Measurements from ENCODE around the gene ARHGAP29.

The ARHGAP29 gene

DNA sequence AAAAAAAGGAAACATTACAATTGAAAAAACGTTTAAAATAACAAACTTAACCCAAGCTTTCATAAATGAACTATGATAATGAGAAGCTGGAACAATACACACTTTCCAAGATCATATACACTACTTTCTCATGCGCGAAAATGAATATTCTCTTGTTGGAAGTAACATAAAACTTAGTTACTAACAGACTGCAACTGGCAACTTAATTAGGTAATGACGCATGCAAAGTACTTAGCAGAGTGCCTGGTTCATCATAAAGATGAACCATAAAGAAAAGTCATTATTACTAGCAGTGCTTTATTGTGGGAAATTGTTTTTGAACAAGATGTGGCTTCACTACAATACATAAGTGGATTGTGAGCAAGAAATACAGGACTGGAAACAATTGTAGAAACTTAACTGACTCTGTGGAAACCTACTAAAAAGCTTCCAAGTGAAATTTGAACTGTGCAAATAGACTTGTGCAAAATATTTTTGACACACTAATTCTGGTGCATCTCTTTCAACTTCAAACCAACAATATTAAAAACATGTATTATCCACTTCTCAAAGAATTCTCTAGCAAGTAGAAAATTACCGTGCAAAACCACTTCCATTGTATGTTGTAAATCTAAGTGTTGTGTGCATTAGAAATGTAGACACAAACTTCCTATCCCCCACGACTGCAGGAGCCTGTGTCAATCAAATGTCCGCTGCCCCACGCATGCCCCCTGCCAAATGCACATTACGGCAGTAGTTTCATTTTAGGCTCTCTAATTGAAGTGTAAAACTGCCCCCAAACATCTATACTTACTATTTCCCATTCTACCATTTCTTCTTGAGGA is 2.0 kb downstream of the ARHGAP29 start:
- no peak for DNase-seq

DNA sequence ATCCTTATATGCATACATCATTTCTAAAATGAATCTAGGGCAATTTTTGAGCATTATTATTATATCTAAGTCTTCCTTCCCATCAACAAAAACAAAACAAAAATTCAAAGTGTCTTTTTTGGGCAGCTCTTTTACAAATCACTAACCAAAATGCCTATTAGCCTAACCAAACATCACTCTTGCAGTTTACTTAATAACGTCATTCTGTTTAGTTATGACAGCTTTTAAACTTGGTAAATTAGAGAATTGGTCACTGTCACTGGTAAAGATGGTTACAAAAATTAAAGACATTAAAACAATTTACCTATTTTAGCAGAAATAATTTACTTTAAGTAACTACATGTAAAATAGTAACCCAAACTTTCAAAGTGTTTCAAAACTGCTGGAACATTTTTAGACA is 2.8 kb downstream of the ARHGAP29 start:
- no peak for DNase-seq

DNA sequence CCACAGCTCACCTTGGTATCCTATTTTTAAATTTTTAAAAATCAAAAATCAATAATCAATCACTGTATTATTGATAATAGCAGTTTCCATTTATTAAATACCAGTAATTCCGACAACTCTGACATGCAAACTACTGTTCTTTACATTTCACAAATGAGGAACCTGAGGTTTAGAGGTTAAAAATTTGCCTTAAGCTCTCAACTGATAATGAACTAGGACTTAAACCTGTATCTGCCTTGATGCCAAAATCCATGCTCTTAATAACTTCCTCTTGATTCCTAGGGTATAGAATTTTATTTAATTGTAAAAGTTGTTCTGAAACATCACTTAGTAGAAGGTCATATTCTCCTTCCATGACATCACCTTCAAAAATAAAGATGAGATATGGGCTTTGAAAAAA is 5.6 kb downstream of the ARHGAP29 start:
- no peak for DNase-seq

DNA sequence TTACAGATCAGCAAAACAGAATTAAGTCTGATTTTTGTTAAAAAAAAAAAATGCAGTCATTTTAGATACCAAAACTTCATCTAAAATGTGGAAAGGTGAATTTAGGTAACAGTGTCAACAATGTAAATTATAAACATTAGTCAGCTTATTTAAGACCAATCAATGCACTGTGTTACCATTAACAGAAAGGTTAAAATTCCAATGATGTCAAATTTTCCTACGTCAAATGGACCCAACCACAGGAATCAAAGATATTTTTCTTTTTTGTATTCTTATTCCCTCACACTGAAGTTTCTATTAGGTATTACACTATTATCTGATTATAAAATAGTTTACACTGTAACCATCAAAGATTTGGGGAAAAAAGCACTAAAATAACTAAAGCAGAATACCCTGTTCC is 6.5 kb downstream of the ARHGAP29 start:
- DNase-seq: no peak

DNA sequence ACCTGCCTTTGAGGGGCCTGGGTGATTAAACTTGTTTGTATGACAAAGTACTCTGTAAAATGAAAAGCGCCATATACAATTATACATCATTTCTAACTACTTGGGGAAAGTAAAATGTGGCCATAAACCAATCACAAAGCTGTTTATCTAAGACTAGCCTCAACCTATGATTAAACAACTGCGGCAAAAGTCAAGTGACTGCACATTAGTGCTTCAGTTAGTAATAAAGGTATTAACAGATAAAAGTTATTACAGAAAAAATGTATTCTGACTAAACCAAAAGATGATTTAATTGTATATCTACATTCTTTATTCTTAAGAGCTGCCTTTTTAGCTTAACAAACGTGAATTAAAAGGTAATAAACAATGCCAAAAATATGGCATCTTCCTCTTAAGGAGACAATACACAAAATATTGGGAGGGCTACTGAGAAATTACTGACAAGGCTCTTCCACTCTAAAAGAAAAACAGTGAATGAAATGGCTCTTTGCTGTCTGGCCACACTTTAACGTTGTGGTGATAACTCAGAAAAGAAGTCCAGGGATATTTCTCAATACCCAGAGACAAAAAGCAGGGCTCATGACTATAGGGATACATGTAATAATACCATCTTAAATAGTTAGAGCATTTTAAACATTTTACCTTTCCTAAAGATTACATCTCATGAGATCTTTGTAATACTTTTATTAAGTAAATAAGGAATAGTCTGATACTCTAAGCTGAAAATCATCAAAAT is 8.6 kb downstream of the ARHGAP29 start:
- DNase-seq: no peak

DNA sequence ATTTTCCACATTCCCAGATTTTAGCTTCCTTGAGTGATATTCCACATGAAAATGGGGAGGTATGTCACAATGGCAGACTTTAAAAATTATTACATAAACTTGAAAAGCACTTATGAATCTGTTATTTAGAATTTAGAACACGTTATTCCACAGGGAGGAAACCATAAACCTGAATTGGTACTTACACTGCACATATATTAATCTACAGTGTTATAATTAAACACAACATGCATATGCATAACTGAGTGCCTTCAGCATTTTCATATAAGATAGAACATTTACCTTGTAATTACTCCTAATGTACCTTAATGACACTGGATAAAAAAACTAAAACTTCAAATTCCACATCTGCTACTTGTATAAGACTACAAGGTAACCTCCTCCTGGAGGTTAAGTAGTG is 9.8 kb downstream of the ARHGAP29 start:
- DNase-seq: no peak

DNA sequence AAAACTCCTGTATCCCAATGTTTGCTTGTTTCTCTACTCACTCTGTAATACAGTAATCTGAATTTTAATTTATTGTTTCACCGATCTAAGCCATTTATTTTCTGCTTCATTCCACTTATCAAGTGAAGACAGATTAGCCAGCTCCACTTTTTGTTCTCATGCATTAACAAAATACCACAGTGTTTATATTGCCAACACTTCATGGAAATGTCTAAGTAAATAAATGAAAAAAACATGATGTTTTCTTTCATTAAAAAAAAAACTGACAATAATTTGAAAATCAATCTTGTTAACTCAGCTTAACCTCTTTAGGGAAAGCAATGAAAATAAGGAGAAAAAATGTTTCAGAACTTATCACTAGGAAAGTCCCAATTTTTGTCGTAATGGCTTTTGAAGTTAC is 11.5 kb downstream of the ARHGAP29 start:
- no peak for DNase-seq

DNA sequence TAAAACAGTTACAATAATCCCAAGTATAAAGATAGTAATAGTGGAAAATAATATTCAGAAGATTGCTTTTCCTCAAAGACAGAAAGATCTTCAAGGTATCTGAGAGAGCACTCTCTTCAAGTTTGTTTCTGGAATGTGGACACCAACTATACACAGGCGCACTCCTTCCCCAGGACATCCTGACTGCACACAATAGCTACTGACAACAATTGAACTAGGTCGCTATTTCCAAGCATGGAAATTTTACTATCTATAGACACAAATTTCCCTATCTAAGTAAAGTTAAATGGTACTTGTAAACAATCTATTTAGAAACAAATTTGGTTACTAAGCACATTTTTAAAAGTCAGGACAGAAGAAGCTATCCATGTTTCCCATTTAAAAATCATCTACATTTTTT is 19.1 kb downstream of the ARHGAP29 start:
- DNase-seq: no peak

DNA sequence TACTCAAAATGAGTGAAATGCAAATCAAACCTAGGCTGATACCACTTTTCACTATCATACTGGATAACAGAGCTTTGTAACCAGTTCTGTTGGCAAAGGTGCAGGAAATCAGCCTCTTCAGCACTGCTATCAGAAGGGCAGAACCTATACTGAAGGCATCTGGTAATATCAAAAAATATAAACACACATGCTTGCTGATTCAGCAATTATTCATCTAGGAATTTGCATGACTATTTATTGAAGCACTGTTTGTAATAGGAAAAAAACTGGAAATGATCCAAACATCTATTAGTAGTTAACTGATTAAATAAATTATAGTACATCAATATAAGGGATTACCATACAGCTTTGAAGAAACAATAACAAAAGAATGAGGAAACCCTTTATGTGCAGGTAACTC is 21.4 kb downstream of the ARHGAP29 start:
- no peak for DNase-seq

DNA sequence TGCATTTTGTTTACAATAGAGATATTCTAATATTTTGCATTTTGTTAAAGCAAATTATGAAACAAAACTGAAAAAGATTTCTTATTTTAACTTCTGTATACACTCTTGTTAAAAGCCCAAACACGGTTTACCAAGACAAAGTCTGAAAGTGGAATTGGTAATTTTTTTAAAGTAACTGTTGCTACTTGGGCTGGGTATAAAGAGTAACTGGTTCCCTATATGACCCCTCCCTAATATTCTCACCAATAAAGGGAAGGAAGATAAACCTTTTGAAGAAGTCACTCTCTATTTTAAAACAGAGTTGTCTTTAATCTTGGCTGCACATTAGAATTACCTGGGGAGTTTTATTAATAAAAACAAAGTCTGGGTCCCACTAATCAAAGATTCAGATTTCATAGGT is 27.4 kb downstream of the ARHGAP29 start:
- DNase-seq: no peak

DNA sequence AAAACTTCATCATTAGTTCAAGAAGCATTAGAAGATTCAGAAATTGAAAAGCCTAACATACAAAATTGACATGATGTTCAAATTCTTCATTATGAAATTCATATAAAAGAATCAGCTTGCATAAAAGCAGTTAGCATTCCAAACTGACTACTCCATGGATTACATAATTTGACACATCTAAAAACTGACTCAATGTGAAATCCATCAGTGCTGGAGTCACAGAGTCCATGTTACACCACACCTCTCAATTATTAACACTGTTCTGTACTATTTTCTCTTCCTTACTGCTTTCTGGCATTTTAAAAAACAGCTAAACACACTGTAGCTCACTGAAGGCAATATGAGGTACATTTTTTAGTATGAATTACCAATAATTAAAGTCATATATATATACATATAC is 28.0 kb downstream of the ARHGAP29 start:
- DNase-seq: no peak

DNA sequence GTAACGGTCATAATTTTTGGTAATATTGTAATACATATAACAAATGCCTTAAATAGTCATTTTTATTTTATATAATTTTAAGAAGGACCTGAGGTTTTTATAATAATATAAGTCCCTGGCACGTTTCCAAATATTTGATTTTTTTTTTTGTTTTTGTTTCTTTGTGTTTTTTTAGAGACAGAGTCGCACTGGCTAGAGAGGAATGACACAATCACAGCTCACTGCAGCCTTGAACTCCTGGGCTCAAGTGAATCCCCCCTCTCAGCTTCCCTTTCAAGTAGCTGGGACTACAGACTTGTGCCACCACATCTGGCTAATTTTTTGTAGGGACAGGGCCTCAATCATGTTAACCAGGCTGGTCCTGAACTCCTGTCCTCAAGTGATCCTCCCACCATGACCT is 29.7 kb downstream of the ARHGAP29 start:
- DNase-seq: no peak

DNA sequence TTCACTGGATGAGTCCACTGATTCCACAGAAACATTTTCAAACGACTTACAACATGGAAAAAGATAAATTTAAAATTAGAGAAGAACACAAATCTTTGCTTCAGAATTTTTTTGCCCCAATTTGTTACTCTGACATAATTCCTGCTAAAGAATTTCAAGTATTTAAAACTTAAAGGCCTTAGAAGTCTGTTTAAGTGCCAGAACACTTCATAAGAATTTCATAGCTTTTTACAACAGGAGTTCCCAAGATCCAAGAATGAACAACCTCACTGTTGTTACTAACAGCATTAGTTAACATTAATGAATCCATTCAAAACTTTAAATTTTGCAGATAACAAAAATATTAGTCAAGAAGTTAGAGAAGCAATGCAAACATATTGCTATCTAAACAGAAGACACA is 31.7 kb downstream of the ARHGAP29 start:
- DNase-seq: no peak

DNA sequence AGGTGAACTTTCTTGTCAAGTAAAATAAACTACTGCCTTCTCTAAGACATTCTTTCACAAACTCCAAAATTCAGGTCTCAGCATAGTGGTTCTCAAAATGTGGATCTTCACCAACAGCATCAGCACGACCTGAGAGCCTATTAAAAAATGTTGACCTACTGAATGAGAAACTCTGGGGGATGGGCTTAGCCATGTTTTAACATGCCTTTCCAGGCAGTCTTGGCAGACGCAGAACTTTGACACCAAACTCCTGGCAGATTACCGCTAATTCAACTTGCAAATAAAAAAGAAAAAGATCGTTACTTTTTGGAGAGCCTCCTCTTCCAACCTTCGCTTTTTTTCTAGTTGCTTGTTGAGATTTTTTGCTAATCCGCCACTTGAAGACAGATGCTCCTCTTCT is 35.1 kb downstream of the ARHGAP29 start:
- no peak for DNase-seq

DNA sequence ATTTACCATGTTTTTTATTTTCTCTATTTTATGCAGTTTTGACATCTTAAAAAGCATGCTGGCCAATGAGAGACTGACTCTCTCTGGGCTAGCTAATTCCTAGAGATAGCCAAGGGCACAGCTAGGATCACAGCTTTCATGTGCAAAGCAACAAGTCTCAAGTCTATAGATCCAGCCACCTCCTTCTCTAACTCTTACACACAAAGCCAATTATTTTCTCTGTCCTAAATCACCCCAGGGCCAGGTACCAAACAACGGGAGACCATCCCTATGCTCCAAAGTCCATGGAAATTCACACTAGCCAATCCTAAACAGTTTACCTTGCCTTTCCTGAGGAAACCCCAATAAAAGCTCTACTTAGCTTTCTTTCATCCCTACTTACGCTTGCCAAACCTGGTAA is 38.0 kb downstream of the ARHGAP29 start:
- DNase-seq: no peak

DNA sequence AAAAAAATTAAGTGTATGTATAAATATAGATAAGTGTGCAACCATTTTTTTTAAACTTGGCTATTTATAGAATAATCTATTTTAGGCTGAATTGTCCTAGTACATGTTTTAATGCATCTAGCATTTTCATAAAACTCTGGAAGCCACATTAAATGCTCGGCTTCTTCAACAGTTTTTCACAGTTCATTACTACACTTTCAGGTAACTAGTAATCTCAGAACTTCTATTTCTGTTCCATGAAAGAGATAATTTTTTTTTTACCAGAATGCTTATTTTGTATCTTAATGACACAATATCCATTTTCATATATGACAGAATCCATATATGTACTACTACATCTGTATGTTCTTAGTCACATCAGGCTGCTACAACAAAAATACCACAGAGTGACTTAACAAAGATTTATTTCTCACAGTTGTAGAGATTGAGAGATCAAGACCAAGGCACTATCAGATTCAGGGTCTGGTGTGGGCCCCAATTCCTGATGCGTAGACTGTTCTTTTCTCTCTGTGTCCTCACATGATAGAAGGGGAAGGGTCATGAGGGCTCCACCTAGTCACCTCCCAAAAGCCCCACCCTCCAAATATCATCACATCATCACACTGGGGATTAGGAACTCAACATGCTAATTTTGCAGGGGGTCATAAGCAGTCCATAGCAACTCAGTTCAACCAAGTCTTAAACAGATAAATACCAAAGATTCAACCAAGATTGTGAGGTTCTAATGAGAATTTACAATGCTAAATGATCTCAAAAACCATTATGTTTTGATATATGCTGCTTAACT is 43.1 kb downstream of the ARHGAP29 start:
- no peak for DNase-seq

DNA sequence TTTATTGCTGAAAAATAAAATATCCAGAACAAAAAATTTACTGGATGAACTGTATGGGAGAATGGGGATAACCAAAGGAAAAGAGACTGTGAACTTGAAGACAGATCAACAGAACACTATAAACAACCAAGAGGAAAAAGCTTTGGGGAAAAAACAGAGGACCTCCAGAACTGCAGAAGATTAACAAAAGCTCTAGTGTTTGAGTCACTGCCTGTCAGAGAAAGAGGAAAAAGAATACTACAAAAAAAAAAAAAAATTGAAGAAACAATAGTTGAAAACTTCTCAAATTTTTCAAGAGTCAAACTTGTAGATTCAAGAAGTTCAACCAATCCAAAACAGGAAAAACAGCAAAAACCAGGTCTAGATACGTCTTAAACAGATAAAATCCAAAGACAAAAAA is 44.3 kb downstream of the ARHGAP29 start:
- DNase-seq: no peak

DNA sequence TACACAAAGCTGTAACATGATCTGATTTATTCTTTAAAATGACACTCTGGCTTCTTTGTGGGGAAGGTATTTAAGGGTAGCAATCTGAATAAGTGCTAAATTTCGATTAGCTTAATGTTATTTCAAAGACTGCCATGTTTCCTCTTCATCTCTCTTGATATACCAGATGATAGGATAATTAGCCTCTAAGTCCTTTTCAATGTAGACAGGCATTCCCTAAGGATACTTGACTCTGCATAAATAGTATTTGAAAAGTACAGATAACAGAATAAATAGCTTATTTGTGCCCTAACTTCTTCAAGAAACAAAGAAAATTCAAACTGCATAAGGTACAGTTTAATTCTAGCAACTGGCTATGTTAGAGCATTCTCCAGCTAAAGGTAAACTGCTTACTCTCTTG is 46.2 kb downstream of the ARHGAP29 start:
- no peak for DNase-seq

DNA sequence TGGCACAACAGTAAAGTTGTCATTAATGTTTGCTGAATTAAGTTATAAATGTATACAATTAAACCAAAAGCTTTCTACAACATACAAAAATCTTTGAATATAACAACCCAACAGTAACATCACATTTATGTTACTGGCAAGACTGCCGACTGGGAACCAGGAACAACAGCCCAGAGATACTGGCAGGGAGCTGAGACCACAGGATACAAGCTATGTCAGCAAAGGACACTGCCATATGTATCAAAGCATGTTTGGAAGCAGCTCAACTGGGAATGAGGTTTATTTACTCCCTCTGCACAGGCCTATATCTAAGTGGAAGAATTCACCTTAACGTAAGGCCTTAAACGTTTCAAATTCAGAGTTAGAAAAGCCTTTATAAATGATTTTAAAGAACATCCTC is 50.4 kb downstream of the ARHGAP29 start:
- no peak for DNase-seq

DNA sequence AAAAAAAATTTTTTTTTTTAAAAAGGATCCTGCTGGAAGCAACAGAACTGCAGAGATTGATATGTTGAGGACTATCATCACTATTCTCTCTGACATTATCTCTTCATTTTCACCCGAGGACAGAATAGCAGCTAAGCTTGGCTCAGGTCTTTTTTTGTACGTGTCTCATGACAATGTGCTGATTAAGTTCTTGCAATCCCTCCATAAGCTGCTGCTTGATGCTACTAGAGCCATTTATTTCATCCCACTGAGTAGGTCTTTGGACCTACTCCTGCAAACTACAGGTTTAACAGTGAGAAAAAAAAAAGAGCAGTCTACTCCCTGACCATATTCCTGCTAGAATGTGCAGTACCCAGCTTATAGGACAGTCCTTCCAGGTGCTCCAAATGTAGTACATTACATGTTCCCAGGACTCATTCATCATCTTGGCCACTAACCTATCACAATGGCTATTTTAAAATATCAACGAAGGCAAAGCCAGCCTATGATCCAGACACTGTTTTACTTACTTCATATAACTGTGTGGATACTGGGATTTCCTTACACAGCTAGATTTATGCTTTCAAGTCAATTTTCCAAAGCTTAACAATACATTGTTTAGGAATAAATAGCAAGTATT is 54.1 kb downstream of the ARHGAP29 start:
- DNase-seq: no peak

DNA sequence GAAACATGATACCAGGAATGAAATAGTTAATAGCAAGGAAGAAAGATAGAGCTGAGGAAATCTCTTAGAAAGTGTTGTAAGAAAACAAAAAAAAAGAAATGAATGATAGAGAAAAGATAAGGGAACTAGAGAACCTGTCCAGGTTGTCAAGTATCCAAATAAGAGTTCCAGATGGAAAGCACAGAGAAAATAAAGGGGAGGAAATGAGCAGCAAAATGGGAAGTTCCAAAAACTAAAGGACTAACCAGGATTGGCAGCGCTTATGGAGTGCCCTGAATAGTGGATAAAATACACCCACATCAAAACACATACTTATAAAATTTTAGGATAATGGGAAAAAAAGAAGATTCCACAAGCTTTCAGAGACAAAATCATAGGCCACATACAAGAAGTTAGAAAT is 55.2 kb downstream of the ARHGAP29 start:
- no peak for DNase-seq

DNA sequence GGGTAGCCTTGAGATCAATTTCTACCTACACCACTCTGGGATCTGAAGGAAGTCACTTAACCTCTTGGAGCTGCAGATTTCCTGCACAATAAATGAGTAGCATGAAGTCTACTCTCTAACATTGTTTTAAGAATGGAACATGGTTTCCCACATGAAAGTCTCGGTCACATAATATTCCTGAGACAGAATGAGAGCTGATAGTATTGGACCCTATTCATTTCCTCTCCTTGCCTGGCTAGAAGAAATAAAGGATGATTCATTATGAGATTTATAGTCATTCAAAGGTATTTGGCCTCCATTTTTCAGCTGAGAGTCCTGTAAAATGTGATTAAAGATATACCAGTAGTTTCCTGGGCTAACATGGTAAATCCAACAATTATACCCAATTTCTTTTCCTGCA is 56.7 kb downstream of the ARHGAP29 start:
- DNase-seq: no peak

DNA sequence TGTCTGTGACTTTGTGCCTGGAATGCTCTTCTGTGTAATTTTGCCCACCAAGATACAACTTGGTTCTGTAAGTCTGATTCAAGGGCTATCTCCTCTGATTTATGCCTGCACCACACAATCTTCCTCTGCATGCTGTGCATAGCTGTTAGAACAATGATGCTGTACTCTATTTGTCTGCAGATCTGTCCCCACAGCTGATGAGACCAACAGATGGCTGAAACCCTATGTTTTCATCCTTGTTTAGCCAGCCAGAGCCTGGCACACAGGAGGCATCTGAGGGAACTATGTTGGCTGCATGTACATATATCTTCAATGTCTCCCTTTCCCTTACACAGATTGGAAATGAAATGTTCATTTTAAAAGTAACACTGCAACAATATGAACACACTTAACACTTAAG is 58.5 kb downstream of the ARHGAP29 start:
- DNase-seq: no peak

Measured in activated CD8-positive, alpha-beta memory T cell treated with anti-CD3 and anti-CD28 coated beads, Interleukin-2, amount 50 U/mL, for 4 hours (primary cell).